ENCODE results near the gene SLC9B2. TPM values are rescaled to one million over a fixed set of nuclear protein-coding genes. Genes with fewer than 3 reads are reported as not detected.
A peak's percentile ranks its signal among the peaks of the same experiment; 100 is the strongest.
"Not testable (repeated sequence)": the region's sequence is repeated elsewhere in the genome, so short reads cannot be mapped to it uniquely, and the experiment has no call there.

SLC9B2 gene
- polyA plus RNA-seq, 3 donors, result 6.7 to 9.7 (median 7.8) TPM

DNA sequence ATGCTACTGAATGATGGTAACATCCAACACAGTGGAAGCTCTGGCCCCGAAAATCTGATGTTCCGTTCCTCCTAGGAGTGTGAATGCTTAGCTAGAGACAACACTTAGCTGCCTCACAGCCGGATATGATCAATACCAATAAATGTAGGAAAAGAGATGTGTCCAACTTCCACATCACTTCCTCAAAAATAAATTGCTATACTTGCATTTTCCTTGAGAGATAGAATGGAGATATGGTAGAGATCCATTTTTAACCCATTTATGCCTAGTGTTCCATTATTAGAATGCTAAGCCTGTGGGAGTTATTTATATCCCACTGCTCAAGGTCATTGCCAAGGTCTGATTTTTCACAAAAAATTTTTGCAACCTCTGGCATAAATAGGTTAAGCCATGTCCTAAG is 51.6 kb downstream of the SLC9B2 start:
- no peak for DNase-seq

DNA sequence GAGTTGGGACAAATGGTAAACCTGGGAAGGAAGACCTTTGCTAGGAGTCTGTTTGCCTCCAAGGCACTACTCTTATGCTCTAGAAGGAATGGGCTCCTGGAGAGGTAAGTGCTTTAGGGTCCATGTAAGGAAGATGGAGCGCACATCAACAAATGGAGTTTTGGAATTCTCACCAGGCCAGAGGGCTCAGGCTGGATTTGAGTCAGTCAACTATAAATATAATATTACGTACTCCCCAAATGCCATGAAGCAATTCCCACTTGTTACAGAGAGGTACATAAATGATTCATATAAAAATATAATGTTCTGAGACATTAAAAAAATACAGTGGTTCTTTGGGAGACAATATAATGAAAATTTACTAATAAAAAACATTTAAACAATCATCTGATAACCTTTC is 55.4 kb downstream of the SLC9B2 start:
- DNase-seq, result no peak

GRCh38 chr4:103019308-103020124 is 57.0 kb downstream of the SLC9B2 start, which contains the start of gene SLC9B1:
Gene SLC9B1, minus strand, starts transcription at chr4:103019705. Its CDS starts 27,994 bp downstream, at chr4:102991711.
- peak; percentile 90 for DNase-seq

GRCh38 chr4:103018391-103019307 is 57.9 kb downstream of the SLC9B2 start:
- DNase-seq, result peak; percentile 41

- DNase-seq, result no peak
These were observed 64.0 kb downstream of the SLC9B2 start for GRCh38 chr4:103012551-103012950.

DNA sequence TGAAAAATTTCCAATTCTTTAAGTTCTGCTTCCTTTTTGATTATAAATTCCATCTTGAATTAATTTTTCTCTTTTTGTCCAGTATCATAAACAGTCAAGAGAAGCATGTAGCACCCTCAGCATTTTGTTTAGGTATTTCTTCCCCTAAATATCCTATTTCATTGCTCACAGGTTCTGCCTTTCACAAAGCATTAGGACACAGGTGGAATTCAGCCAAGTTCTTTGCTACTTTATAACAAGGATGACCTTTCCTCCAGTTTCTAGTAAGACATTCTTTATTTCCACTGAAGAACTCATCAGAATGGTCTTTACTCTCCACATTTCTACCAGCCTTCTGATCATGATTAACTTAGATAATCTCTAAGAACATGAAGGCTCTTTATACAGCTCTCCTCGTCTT is 64.5 kb downstream of the SLC9B2 start:
- peak; percentile 42 for DNase-seq

DNA sequence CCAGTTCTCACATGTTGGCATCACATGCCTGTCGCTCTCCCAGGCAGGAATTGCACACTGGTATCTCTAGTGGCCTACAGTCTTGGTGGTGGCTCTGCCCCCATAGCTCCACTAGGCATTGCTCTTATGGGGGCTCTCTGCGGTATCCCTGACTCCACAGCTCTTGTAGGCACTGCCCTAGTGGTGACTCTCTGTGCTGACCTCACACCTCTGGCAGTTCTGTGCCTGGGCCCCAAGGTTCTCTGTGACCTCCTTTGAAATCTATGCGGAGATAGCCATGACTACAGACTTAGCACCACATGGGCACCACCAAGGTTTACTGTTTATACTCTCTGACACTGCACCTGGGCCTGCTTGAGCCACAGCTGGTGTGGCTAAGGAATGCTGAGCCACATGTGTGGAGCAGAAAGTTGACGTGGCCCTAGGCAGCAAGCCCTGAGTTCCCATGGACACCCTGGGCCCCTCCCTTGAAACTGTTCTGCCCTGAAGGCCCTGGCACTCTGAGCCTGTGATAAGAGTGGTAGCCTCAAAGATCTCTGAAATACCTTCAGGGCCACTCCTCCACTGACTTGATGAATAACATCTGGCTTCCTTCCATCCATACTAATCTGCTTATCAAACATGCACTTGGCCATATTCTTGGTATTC is 65.1 kb downstream of the SLC9B2 start:
- no peak for DNase-seq

DNA sequence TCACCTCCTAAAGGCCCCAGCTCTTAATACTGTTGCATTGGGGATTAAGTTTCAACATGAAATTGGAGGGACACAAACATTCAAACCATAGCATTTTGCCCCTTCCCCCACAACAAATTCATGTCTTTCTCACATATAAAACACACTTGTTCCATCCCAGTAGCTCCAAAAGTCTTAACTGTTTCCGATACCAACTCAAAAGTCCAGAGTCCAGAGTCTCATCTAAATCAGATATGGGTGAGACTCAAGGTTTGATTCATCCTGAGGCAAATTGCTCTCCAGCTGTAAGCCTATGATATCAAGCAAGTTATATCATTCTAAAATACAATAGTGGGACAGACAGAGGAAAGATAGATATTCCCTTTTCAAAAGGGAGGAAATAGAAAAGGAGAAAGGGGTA is 65.8 kb downstream of the SLC9B2 start:
- no peak for DNase-seq

- DNase-seq, result peak; percentile 69
These were observed 67.5 kb downstream of the SLC9B2 start for GRCh38 chr4:103008875-103009729.

GRCh38 chr4:103002551-103002950 is 74.0 kb downstream of the SLC9B2 start:
- DNase-seq, result no peak

GRCh38 chr4:102994803-102995202 is 81.8 kb downstream of the SLC9B2 start:
- DNase-seq, result no peak

DNA sequence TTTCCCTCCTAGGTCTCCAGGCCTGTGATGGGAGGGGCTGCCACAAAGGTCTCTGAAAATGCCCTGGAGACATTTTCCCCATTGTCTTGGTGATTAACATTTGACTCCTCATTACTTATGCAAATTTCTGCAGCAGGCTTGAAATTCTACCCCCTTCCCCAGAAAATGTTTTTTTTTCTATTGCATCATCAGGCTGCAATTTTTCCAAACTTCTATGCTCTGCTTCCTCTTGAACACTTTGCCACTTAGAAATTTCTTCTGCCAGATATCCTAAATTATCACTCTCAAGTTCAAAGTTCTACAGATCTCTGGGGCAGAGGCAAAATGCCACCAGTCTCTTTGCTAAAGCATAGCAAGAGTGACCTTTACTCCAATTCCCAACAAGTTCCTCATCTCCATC is 82.6 kb downstream of the SLC9B2 start:
- not testable (repeated sequence) for DNase-seq

- DNase-seq, result no peak
These were observed 88.0 kb downstream of the SLC9B2 start for GRCh38 chr4:102988429-102989020.

DNA sequence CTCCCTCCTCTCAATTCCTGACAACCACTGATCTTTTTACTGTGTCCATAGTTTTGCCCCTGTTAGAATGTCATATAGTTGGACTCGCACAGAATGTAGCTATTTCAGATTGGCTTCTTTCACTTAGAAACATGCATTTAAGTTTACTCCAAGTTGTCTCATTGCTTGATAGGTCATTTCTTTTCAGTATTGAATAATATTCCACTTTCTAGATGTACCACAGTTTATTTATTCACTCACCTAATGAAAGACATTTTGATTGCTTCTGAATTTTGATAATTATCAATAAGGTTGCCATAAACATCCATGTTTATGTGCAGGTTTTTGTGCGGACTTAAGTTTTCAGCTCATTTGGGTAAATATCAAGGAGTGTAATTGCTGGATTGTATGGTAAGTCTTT is 95.6 kb downstream of the SLC9B2 start:
- no peak for DNase-seq

Other genes starting within 250 kb of the SLC9B2 start
- 100 to 1,000 TPM; 282 to 294 (median 294) TPM for gene UBE2D3, start 249.2 kb downstream of the SLC9B2 start, polyA plus RNA-seq (ENCODE audit: insufficient read length in 3 of 3)
- 10 to 100 TPM; 44.1 to 56.4 (median 50.6) TPM for gene CISD2, start 207.8 kb downstream of the SLC9B2 start, polyA plus RNA-seq (ENCODE audit: insufficient read length in 3 of 3)
- 1 to 10 TPM; 2.4 to 4.0 (median 3.5) TPM for gene SLC9B1, start 57.1 kb downstream of the SLC9B2 start, polyA plus RNA-seq (ENCODE audit: insufficient read length in 3 of 3)
- gene BDH2, start 23.1 kb upstream of the SLC9B2 start, polyA plus RNA-seq (ENCODE audit: insufficient read length in 3 of 3), result 100 to 1,000 TPM; 178 to 208 (median 185) TPM
- gene CENPE, start 121.6 kb upstream of the SLC9B2 start, polyA plus RNA-seq (ENCODE audit: insufficient read length in 3 of 3), result 10 to 100 TPM; 11.6 to 15.4 (median 11.6) TPM